ENCODE measurements around the gene TMEM63C.
A peak's percentile ranks its signal among the peaks of the same experiment; 100 is the strongest.

Gene TMEM63C

DNA sequence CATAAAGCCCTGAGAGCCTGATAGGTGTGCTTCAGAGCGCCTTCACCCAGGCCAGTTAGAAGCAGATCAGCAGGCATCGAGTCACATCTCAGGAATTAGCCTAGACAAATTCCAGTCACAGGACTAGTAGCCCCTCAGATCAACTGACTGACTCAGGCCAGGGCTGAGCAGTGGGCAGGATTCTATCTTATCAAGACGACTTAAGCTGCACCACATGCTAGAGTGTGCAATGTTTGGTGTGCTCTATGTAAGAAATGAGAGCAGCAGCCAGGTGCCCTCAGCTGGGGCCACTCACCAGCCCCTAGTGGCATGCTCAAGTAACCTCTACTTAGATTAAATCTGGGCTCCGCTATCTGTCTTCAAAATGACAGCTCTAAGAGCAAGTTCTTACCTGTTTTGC lies 109.1 kb downstream of the TMEM63C start:
- DNase-seq (ENCODE audit: low read depth in 2 of 2), result no peak
- H3K4me3 ChIP-seq (replicated peaks in 1 of 2; ENCODE audit: low read depth in 2 of 2, low read length in 2 of 2), result no peak overlapping the region
- TF ChIP-seq, protein P1, sequence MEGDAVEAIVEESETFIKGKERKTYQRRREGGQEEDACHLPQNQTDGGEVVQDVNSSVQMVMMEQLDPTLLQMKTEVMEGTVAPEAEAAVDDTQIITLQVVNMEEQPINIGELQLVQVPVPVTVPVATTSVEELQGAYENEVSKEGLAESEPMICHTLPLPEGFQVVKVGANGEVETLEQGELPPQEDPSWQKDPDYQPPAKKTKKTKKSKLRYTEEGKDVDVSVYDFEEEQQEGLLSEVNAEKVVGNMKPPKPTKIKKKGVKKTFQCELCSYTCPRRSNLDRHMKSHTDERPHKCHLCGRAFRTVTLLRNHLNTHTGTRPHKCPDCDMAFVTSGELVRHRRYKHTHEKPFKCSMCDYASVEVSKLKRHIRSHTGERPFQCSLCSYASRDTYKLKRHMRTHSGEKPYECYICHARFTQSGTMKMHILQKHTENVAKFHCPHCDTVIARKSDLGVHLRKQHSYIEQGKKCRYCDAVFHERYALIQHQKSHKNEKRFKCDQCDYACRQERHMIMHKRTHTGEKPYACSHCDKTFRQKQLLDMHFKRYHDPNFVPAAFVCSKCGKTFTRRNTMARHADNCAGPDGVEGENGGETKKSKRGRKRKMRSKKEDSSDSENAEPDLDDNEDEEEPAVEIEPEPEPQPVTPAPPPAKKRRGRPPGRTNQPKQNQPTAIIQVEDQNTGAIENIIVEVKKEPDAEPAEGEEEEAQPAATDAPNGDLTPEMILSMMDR (IDR thresholded peaks at IDR 0.05; ENCODE audit: low read depth, low read length), result no peak

DNA sequence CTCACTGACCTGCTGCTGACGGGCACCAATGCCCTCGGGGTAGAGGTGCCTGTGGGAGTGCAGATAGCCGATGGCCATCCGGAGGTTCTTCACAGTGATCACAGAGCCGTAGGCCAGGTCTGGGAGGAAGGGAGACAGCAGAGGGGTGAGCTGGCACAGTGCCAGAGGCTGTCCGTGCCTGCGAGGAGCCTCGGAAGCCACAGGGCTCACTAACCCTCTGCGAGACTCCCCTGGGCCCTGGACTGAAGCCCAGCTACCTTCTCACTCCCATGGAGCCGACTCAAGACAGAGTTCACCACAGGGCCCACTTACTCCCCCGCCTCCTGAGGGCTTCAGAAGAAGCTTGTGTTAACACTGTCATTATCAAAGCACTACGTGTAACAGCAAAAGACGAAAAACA lies 114.6 kb downstream of the TMEM63C start:
- TF ChIP-seq, protein P1 (IDR thresholded peaks at IDR 0.05; ENCODE audit: low read depth, low read length), result no peak
- no peak for DNase-seq (ENCODE audit: low read depth in 2 of 2)
- no peak overlapping the region for H3K4me3 ChIP-seq (replicated peaks in 1 of 2; ENCODE audit: low read depth in 2 of 2, low read length in 2 of 2)

DNA sequence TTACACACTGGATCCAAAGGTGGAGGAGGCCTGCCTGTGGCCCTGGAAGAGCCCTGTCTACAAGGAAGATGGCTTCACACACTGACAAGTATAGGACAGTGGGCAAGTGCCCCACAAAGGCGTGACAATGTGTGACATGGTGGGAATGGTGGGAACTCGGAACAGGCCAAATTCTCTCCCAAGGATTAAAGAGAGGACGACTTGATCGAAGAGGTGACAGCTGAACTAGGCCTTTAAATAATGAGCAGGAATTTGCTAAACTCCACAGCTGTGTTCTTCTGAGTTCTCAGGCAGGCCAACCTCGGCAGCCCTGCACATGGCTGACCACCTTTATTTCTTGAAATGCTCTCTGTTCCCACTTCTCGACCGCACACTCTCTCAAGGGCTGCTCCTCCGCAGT lies 115.3 kb downstream of the TMEM63C start:
- TF ChIP-seq, protein P1 (IDR thresholded peaks at IDR 0.05; ENCODE audit: low read depth, low read length), result no peak
- DNase-seq (ENCODE audit: low read depth in 2 of 2), result no peak
- no peak overlapping the region for H3K4me3 ChIP-seq (replicated peaks in 1 of 2; ENCODE audit: low read depth in 2 of 2, low read length in 2 of 2)

DNA sequence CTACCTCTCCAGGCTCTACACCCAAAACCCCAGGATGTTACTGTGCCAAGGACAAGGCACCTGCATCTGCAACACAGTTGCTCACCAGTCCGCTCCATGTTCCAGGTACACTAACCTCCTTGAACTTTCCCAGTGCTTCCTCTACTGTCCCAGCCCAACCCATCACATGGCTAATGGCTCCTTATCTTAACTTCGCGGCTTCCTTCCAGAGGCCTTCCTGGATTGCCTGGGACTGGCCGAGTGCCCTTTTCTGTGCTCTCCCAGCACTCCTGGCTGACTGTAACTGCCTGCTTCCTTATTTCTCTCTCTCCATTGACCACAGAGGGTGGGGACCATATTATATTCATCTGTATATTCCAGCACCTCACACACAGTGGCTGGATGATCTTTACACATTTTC lies 118.2 kb downstream of the TMEM63C start:
- no peak overlapping the region for H3K4me3 ChIP-seq (replicated peaks in 1 of 2; ENCODE audit: low read depth in 2 of 2, low read length in 2 of 2)
- TF ChIP-seq, protein P1 (IDR thresholded peaks at IDR 0.05; ENCODE audit: low read depth, low read length), result no peak
- DNase-seq (ENCODE audit: low read depth in 2 of 2), result no peak

DNA sequence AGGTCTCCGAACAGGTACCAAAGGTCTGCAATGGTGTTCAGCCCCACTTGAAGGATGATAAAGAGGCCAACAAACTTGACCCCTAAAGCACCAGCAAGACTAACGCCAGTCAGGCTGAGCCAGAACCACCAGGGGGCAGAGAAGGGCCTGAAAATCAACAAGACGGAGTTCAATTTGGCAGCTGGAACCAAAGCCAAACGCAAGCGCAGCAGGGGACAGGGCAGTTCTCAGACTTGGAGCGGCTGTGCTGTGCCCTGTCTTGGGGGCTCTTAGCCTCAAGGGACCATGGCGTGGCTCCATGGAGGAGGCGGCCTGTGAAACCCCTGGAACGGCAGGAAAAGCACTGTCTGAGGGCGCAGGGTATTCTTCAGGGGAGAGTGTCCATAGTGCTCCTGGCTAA lies 119.5 kb downstream of the TMEM63C start:
- TF ChIP-seq, protein P1 (IDR thresholded peaks at IDR 0.05; ENCODE audit: low read depth, low read length), result peak; percentile 90
- peak; percentile 89 to 93 for DNase-seq (ENCODE audit: low read depth in 2 of 2)

DNA sequence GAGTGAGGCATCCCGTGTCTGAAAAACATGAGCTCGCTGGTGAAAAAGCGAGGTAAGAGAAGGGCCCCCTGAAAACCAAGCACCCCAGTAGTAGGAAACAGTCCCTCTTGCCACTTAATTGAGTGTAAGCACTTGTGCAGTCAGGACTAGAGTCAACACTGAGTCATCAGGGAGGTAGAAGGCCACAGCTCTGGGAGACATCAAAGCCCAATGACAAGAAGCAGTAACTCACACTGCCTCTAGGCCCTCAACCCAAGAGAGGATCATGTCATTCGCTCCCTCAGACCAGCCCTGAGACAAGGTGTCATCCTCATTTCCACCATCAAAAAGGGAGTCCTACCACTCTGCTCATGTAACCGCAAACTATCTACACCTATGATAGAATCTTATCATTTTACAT lies 121.3 kb downstream of the TMEM63C start:
- TF ChIP-seq, protein P1 (IDR thresholded peaks at IDR 0.05; ENCODE audit: low read depth, low read length), result peak; percentile 8
- no peak overlapping the region for H3K4me3 ChIP-seq (replicated peaks in 1 of 2; ENCODE audit: low read depth in 2 of 2, low read length in 2 of 2)
- peak in 1 of 2 donors; percentile 79 for DNase-seq (ENCODE audit: low read depth in 2 of 2)

More for the DNA sequence above, 119.5 kb downstream of the TMEM63C start:
- H3K4me3 ChIP-seq (replicated peaks in 1 of 2; ENCODE audit: low read depth in 2 of 2, low read length in 2 of 2), result no peak overlapping the region

Measured in cardiac fibroblast (primary cell).